Lung (tissue), 12 donors: ENCODE measurements around the gene ST6GALNAC3. TPM values are rescaled to one million over a fixed set of nuclear protein-coding genes. Genes with fewer than 3 reads are reported as not detected.
"Not testable (repeated sequence)": the region's sequence is repeated elsewhere in the genome, so short reads cannot be mapped to it uniquely, and the experiment has no call there.

ENCODE experiments used
- ATAC-seq: fragments of 200-7000 bp; cut with Tn5 transposase; one replicate; pipeline ENCODE4 v1.9.1; 2020; ENCODE audit warnings: moderate number of reproducible peaks; ENCODE audit not compliant: insufficient read depth, low FRiP score
- DNase-seq, 3 donors: peaks; one replicate each; pipeline ENCODE4 v3.0.0-alpha.2; 2013 to 2017
- H3K27ac ChIP-seq, 2 donors: one replicate each; pipeline ENCODE4 v1.5.1; 2013; ENCODE audit warnings: mild to moderate bottlenecking in 2 of 2, moderate library complexity in 2 of 2, control low read depth in 1 of 2, inconsistent platforms in 1 of 2, low read depth in 1 of 2, low read length in 1 of 2
- H3K27me3 ChIP-seq, 3 donors: one replicate each; pipeline ENCODE4 v1.5.1; 2013; ENCODE audit warnings: low read length in 2 of 3; ENCODE audit not compliant: control insufficient read depth in 3 of 3, insufficient read depth in 3 of 3
- H3K36me3 ChIP-seq, 4 donors: one replicate each; pipeline ENCODE4 v1.5.1; 2013; ENCODE audit warnings: low read length in 4 of 4, mild to moderate bottlenecking in 1 of 4, moderate library complexity in 1 of 4; ENCODE audit not compliant: control insufficient read depth in 4 of 4, insufficient read depth in 4 of 4
- H3K4me1 ChIP-seq, 5 donors: one replicate each; pipeline ENCODE4 v1.5.1; 2013; ENCODE audit warnings: low read length in 5 of 5, mild to moderate bottlenecking in 2 of 5, moderate library complexity in 1 of 5; ENCODE audit not compliant: control insufficient read depth in 5 of 5, insufficient read depth in 5 of 5
- H3K4me3 ChIP-seq: one replicate; pipeline ENCODE4 v1.5.1; 2013; ENCODE audit warnings: mild to moderate bottlenecking, control low read depth, moderate library complexity
- H3K9ac ChIP-seq, 2 donors: one replicate each; pipeline ENCODE4 v1.5.1; 2013; ENCODE audit warnings: low read length in 2 of 2, control low read depth in 1 of 2; ENCODE audit not compliant: insufficient read depth in 1 of 2
- H3K9me3 ChIP-seq, 4 donors: one replicate each; pipeline ENCODE4 v1.5.1; 2013; ENCODE audit warnings: low read length in 3 of 4, mild to moderate bottlenecking in 1 of 4, moderate library complexity in 1 of 4; ENCODE audit not compliant: control insufficient read depth in 4 of 4, insufficient read depth in 3 of 4
- CTCF ChIP-seq: IDR thresholded peaks from 2 replicates; pipeline ENCODE4 v1.5.1; 2012; ENCODE audit warnings: mild to moderate bottlenecking; ENCODE audit errors: control extremely low read depth, extremely low read depth
- WGBS, 2 donors: extraction: QIAGEN DNeasy Blood & Tissue Kit; methylation state at CpG; one replicate each; pipeline ENCODE4 v1.1.7; 2013; 5-methylcytosine and 5-hydroxymethylcytosine counted together
- polyA plus RNA-seq, 2 donors: library from polyadenylated mRNA; stranded (reverse); fragments of 200-250 nt; gene quantifications; one replicate each; pipeline ENCODE4 v1.2.1, GENCODE V29; 2013
- total RNA-seq, 2 donors: library from RNA; depleted of rRNA in 1 of 2; stranded (reverse); fragments of >200 nt in 1 of 2; gene quantifications; one replicate each; pipeline ENCODE4 v1.2.1, GENCODE V29; 2014 to 2021
- donor health status: control.
- donor health status: control.
- donor health status: Bipolar disorder and iron deficiency.
- donor health status: healthy.
- donor health status: DM: yes; HTN: yes; CAD: no.

The ST6GALNAC3 gene
- total and polyA plus RNA-seq, 4 donors: 2.7 to 17.9 (median 12.2) TPM

GRCh38 chr1:76106719-76107235 lies 32.2 kb downstream of the ST6GALNAC3 start:
- WGBS, 2 donors: 80 to 83% methylated on average over 1 of the region's 1 CpG

GRCh38 chr1:76109404-76109803 lies 34.9 kb downstream of the ST6GALNAC3 start:
- WGBS, 2 donors: 92 to 93% methylated on average over 4 of the region's 4 CpGs
- no peak for TF ChIP-seq CTCF
- no peak overlapping the region for H3K4me3 ChIP-seq
- H3K36me3 ChIP-seq: no peaks in the 10 kb centered on the region
- peaks cover 0 to 21% (median 5%) of the 10 kb centered on the region in 5 donors for H3K4me1 ChIP-seq
- no peak overlapping the region for H3K27ac ChIP-seq
- H3K9me3 ChIP-seq: no peaks in the 10 kb centered on the region
- DNase-seq (no peak), ATAC-seq (no peak)
- H3K9ac ChIP-seq: no peak overlapping the region
- no peaks in the 10 kb centered on the region for H3K27me3 ChIP-seq

More at GRCh38 chr1:76106719-76107235, 32.2 kb downstream of the ST6GALNAC3 start:
- Histone ChIP-seq H3K9me3 (no peaks in the 10 kb centered on the region), H3K27me3 (no peaks in the 10 kb centered on the region), H3K27ac (no peak overlapping the region), H3K9ac (no peak overlapping the region), H3K4me3 (no peak overlapping the region), H3K36me3 (no peaks in the 10 kb centered on the region), H3K4me1 (peaks cover 0 to 33% (median 5%) of the 10 kb centered on the region in 5 donors)
- no peak for ATAC-seq
- DNase-seq: peak in 1 of 3 donors; percentile 32
- TF ChIP-seq CTCF: no peak

GRCh38 chr1:76109901-76110560 lies 35.5 kb downstream of the ST6GALNAC3 start:
- H3K9ac ChIP-seq: no peak overlapping the region
- H3K27me3 ChIP-seq: no peaks in the 10 kb centered on the region
- H3K9me3 ChIP-seq: no peaks in the 10 kb centered on the region
- no peak overlapping the region for H3K4me3 ChIP-seq
- no peak overlapping the region for H3K27ac ChIP-seq
- WGBS, 2 donors: 47 to 49% methylated on average over 2 of the region's 2 CpGs
- H3K4me1 ChIP-seq: peaks cover 0 to 14% (median 5%) of the 10 kb centered on the region in 5 donors
- DNase-seq: no peak
- H3K36me3 ChIP-seq: no peaks in the 10 kb centered on the region
- TF ChIP-seq CTCF: no peak
- no peak for ATAC-seq

GRCh38 chr1:76110666-76111065 lies 36.1 kb downstream of the ST6GALNAC3 start:
- H3K9me3 ChIP-seq: no peaks in the 10 kb centered on the region
- no peak overlapping the region for H3K9ac ChIP-seq
- H3K27me3 ChIP-seq: no peaks in the 10 kb centered on the region
- peaks cover 0 to 13% (median 5%) of the 10 kb centered on the region in 5 donors for H3K4me1 ChIP-seq
- no peak overlapping the region for H3K27ac ChIP-seq
- peak in 2 of 3 donors; percentile 47 to 68 for DNase-seq
- no peak for ATAC-seq
- 41 to 78% methylated on average over 1 of the region's 1 CpG for WGBS, 2 donors
- TF ChIP-seq CTCF: no peak
- no peaks in the 10 kb centered on the region for H3K36me3 ChIP-seq
- no peak overlapping the region for H3K4me3 ChIP-seq

- not testable (repeated sequence) for ATAC-seq, DNase-seq, H3K27ac ChIP-seq, H3K9ac ChIP-seq, H3K9me3 ChIP-seq, H3K27me3 ChIP-seq, H3K36me3 ChIP-seq, H3K4me3 ChIP-seq
- 97 to 99% methylated on average over 18 to 31 of the region's 35 CpGs for WGBS, 2 donors
- H3K4me1 ChIP-seq: peaks cover 0 to 16% (median 5%) of the 10 kb centered on the region in 5 donors
Observed at GRCh38 chr1:76112321-76112720, 37.8 kb downstream of the ST6GALNAC3 start.
